AG09309 (cell line): ENCODE data around the gene STX1B.

ENCODE experiments used
- DNase-seq: peaks from one replicate; pipeline ENCODE4 v3.0.0-alpha.2; 2010; ENCODE audit warnings: low read depth
- H3K4me3 ChIP-seq: 2 replicates; pipeline ENCODE4 v1.5.1; 2011; ENCODE audit warnings: mild to moderate bottlenecking, low read depth, low read length, moderate library complexity; ENCODE audit not compliant: control insufficient read depth
- TF ChIP-seq, protein P1 (sequence below): IDR thresholded peaks from 2 replicates; pipeline ENCODE4 v1.5.1; 2011; ENCODE audit warnings: mild to moderate bottlenecking, low read depth, low read length, inconsistent platforms; ENCODE audit not compliant: insufficient read depth, control insufficient read depth; ENCODE audit errors: missing control alignments

Gene STX1B

DNA sequence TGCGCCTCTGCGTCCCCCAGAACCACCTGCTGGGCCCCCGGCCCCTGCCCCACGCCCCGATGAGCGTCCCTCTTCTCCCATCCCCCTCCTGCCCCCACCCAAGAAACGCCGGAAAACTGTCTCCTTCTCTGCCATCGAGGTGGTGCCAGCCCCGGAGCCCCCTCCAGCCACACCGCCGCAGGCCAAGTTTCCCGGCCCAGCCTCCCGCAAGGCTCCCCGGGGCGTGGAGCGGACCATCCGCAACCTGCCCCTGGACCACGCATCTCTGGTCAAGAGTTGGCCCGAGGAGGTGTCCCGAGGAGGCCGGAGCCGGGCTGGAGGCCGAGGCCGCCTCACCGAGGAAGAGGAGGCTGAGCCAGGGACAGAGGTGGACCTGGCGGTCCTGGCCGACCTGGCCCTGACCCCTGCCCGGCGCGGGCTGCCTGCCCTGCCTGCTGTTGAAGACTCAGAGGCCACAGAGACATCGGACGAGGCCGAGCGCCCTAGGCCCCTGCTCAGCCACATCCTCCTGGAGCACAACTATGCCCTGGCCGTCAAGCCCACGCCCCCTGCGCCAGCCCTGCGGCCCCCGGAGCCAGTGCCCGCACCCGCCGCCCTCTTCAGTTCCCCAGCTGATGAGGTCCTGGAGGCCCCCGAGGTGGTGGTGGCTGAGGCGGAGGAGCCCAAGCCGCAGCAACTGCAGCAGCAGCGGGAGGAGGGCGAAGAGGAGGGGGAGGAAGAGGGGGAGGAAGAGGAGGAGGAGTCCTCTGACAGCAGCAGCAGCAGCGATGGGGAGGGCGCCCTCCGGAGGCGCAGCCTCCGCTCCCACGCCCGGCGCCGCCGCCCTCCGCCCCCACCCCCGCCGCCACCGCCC, 31.0 kb downstream of the STX1B start:
- no peak for DNase-seq
- no peak overlapping the region for H3K4me3 ChIP-seq
- TF ChIP-seq, protein P1, sequence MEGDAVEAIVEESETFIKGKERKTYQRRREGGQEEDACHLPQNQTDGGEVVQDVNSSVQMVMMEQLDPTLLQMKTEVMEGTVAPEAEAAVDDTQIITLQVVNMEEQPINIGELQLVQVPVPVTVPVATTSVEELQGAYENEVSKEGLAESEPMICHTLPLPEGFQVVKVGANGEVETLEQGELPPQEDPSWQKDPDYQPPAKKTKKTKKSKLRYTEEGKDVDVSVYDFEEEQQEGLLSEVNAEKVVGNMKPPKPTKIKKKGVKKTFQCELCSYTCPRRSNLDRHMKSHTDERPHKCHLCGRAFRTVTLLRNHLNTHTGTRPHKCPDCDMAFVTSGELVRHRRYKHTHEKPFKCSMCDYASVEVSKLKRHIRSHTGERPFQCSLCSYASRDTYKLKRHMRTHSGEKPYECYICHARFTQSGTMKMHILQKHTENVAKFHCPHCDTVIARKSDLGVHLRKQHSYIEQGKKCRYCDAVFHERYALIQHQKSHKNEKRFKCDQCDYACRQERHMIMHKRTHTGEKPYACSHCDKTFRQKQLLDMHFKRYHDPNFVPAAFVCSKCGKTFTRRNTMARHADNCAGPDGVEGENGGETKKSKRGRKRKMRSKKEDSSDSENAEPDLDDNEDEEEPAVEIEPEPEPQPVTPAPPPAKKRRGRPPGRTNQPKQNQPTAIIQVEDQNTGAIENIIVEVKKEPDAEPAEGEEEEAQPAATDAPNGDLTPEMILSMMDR: no peak

DNA sequence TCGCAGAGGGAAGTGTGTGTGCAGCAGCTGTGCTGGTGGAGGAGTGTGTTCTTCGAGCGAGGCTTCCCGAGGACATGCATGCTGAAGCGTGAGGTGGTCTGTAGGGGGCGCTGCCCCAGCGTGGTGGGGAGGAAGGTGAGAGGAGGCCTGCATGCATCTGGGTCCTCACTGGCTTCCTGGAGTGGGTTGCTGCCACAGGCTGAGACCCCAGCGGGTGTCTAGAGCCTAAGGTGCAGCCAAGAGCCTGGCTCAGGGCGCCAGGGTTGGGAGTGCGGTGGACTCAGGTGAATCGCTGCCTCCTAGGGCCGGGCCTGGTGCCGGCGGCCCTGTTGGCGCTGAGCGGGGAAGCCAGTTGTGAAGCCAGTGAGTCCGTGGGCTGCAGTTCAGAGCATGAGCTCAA, 32.9 kb downstream of the STX1B start:
- DNase-seq: no peak
- TF ChIP-seq, protein P1: peak; percentile 46
- no peak overlapping the region for H3K4me3 ChIP-seq

DNA sequence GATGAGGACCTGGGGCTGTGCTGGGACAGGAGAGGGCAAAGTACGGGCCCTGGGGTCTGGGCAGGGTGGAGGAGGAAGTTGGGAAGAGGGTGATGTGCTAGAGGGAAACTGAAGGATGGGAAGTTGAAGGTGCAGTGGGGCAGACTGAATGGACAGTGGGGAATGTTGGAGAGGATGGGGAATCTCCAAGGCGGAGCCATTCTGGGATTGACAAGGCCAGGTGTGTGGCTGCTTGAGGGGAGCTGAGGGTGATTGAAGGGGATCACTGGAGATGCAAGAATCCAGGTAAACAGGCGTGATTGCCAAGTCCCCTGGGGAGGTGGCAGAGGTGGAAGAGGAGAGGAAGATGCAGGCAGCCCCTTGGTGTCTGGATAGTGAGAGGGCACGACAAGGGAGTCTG, 34.0 kb downstream of the STX1B start:
- no peak overlapping the region for H3K4me3 ChIP-seq
- no peak for DNase-seq
- TF ChIP-seq, protein P1: no peak

DNA sequence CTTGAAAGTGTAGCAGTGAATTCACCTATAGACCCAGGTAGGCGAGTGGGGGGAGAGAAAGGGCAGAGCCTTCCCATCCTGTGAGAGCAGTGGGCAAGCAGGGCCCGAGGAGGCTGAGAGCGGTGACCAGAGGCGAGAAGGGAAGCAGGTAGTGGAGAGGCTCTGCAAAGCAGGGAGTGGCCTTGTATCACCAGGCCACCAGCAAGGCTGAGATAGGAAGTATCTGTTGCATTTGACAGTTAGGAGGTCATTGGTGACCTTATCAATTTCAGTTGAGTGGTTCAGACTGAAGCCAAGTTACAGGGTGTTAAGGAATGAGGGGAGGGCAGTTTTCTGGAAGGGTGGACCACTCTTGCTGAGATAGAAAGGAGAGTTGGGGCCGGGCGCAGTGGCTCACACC, 36.1 kb downstream of the STX1B start:
- TF ChIP-seq, protein P1: no peak
- H3K4me3 ChIP-seq: no peak overlapping the region
- DNase-seq: no peak

DNA sequence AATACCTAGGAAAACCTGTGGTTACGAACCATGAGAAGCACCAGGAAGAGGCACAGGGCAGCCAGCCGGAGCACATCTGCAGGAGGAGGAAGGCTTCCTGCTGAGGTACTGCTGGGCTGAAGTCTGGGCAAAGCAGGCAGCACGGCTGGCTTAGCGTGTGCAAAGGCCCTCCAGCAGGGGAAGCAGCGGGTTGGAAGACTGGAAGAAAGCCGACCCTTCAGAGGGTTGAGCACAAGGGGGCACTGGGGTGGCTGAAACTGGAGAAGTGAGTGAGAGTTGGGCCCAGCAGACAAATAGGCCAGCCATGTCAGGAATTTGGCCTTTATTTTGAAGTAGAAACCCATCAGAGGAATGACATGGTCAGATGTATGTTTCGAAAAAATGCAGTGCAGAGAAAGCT, 37.6 kb downstream of the STX1B start:
- H3K4me3 ChIP-seq: no peak overlapping the region
- no peak for DNase-seq
- TF ChIP-seq, protein P1: peak; percentile 3

DNA sequence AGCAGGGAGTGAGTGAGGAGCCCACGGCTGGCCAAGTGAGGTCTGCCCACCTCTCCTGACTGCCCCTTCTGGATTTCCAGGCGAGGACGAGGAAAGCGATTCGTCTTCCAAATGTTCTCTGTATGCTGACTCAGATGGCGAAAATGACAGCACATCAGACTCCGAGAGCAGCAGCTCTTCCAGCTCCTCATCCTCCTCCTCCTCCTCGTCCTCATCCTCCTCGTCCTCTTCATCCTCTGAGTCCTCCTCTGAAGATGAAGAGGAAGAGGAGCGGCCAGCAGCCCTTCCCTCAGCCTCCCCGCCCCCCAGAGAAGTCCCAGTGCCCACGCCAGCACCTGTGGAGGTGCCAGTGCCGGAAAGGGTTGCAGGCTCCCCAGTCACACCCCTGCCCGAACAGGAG, 39.1 kb downstream of the STX1B start:
- TF ChIP-seq, protein P1: no peak
- no peak overlapping the region for H3K4me3 ChIP-seq
- DNase-seq: no peak
